Left colon (tissue), 2 donors: Measurements from ENCODE around the gene NT5C2. TPM values are rescaled to one million over a fixed set of nuclear protein-coding genes. Genes with fewer than 3 reads are reported as not detected.
"Not testable (repeated sequence)": the region's sequence is repeated elsewhere in the genome, so short reads cannot be mapped to it uniquely, and the experiment has no call there.

Experiments
- ATAC-seq: fragments of 200-7000 bp; cut with Tn5 transposase; one replicate; pipeline ENCODE4 v1.9.1; 2020; ENCODE audit warnings: mild to moderate bottlenecking, moderate library complexity
- DNase-seq, 2 donors: peaks; one replicate each; pipeline ENCODE4 v3.0.0-alpha.2; 2020
- intact Hi-C, 2 donors: fragments of 100-400 bp; cut with DNase I in 1 of 2; cut with micrococcal nuclease in 1 of 2; formaldehyde crosslinking; loops; one replicate each; pipeline versions ENCODE4 v1.11.2 to v1.14.0; 2022; cut with DNase I, micrococcal nuclease
- long read RNA-seq: library from polyadenylated mRNA; unstranded; transcript quantifications from one replicate; pipeline ENCODE4 v2.0.0, GENCODE V29; 2021
- total RNA-seq, 2 donors: library from RNA; stranded (reverse); fragmentation: NEBNext Ultra II Directional; extraction: Animal tissue kit (Norgen Biotek cat#: 25700); gene quantifications; one replicate each; pipeline ENCODE4 v1.2.1, GENCODE V29; 2021
- donor health status: DM: no; HTN: no; CAD: no.
- donor health status: DM: yes; HTN: yes; CAD: no.

NT5C2 gene
- 10 to 100 TPM; 87.2 to 99.3 TPM for total RNA-seq
- long read RNA-seq, transcript NT5C2-201 (18 exons, 3,435 nt) = major isoform, 5 of 47 reads
- long read RNA-seq, partial matches to known transcripts = 9 of 47 reads
- long read RNA-seq, other reads (novel, unspliced or antisense) = 33 of 47 reads

DNA sequence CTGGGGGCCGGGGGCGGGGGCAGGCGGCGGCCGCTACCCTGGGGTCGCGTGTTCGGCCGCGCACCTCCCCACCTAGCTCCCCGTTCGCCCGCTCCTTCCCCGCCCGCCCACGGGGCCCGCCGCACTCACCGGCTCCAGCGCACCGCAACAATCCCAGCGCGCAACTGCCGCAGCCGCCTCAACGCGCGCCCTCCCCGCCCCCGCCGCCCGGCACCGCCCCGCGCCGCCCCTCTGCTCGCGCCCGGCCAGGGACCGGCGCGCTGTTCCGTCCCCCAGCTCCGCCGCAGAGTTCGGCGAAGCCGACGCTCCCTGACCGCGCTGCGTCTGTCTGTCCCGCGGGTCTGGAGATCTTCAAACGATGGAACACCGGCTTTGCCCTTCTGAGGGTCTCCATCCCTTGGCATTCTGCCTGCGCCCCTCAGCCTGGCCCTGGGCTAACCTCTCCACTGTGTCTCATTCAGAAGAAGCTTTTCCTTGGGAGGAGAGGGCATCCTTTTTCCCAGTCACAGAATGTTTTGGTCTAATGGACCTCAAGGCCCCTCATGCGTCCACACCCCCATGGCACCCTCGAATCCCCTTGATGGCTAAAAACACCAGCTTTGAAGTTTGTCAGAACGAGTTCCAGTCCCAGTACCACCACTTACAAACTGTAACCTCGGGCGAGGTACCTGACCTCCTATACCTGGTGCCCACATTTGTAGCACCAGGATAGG lies at the start of gene NT5C2:
TSS of gene NT5C2 (minus strand) at position 166 of the 713 bp plus-strand sequence. CDS start 18,314 bp downstream, outside the sequence.
- intact Hi-C loops = no loop called here
- ATAC-seq (peak; percentile 89), DNase-seq (peak; percentile 74 to 86)

- intact Hi-C loops = loop anchor here (10.0 kb wide), 1 partner anchor 407 kb away; the partner anchor contains the start of gene CYP17A1 (in 2 of the 2)
- DNase-seq = peak; percentile 87
- peak; percentile 78 for ATAC-seq
These were observed 48.4 kb upstream of the NT5C2 start for GRCh38 chr10:103241262-103242011.

- DNase-seq = peak; percentile 72 to 86
- intact Hi-C loops = no loop called here
- peak; percentile 56 for ATAC-seq
These were observed 45.6 kb upstream of the NT5C2 start for GRCh38 chr10:103238506-103239252.

DNA sequence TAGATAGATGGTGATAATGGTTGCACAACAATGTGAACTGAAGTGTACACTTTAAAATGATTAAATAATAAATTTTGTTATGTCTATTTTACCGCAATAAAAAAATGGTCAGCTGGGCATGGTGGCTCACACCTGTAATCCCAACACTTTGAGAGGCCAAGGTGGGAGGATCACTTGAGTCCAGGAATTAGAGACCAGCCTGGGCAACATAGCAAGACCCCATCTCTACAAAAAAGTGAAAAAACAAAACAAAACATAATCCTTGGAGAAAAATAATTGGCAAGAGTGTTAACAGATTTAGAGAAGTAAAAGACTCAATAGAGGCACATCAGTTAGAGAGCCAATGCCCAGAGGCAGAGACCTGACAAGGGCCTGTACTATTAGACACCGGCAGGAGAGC lies 42.7 kb upstream of the NT5C2 start:
- intact Hi-C loops = no loop called here
- DNase-seq = no peak
- no peak for ATAC-seq

- no peak for ATAC-seq
- intact Hi-C loops = no loop called here
- no peak for DNase-seq
These were observed 39.9 kb upstream of the NT5C2 start for GRCh38 chr10:103232772-103233488.

DNA sequence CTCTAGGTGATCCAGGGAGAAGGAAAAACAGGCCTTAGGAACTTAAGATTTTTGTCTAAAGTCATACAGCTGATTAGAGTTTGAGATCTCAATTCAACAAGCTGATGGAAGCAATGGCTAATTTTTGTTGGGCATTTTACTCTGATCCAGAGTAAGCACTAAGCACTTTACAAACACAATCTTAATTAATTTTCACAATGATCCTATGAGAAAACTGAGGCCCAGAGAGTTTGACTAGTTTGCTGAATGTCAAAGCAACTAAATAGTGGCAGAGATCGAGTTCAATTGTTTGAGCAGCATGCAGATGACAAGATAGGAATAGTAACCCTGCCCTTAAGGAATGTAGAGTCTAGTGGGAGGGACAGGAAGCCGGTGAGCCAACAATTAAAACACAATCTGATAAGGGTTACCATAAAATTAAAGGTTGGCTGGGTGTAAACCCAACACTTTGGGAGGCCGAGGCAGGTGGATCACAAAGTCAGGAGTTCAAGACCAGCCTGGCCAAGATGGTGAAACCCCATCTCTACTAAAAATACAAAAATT lies 39.1 kb upstream of the NT5C2 start:
- ATAC-seq (peak; percentile 74), DNase-seq (no peak)
- intact Hi-C loops = no loop called here

DNA sequence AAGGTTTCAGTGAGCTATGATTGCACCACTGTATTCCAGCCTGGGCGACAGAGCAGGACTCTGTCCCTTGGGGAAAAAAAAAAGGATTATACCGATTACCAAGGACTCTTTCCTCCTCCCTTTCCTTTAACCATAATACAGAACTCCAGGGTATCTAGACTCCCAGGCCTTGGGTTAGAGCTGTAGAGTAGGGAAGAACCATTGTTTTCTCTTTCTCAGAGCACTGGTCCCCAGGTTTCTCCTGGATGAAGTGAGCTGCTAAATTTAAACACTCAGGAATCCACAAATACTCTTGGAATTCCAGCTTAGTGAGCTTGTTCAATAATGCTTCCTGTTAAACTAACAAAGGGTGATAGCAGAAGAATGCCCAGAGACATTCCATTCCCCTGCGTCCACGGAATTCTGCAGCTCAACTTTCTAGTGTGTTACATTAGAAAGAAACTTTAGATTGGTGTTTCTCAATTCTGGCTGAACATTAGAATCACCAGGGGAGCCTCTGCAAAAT lies 38.0 kb upstream of the NT5C2 start:
- intact Hi-C loops = no loop called here
- ATAC-seq (peak; percentile 34), DNase-seq (no peak)

- ATAC-seq (peak; percentile 71), DNase-seq (no peak)
- intact Hi-C loops = no loop called here
These were observed 34.3 kb upstream of the NT5C2 start for GRCh38 chr10:103227416-103227815.

- intact Hi-C loops = no loop called here
- DNase-seq = no peak
- ATAC-seq = peak; percentile 65
These were observed 32.9 kb upstream of the NT5C2 start for GRCh38 chr10:103225939-103226338.

DNA sequence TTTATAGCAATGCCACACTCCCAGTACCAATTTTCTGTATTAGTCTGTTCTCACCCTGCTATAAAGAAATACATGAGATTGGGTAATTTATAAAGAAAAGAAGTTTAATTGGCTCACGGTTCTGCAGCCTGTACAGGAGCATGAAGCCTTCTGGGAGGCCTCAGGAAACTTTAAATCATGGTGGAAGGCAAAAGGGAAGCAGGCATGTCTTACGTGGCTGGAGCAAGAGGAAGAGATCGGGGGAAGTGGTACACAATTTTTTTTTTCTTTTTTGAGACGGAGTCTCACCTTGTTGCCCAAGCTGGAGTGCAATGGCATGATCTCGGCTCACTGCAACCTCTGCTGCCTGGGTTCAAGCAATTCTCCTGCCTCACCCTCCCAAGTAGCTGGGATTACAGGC lies 31.6 kb upstream of the NT5C2 start:
- DNase-seq, ATAC-seq, intact Hi-C loops: not testable (repeated sequence)

DNA sequence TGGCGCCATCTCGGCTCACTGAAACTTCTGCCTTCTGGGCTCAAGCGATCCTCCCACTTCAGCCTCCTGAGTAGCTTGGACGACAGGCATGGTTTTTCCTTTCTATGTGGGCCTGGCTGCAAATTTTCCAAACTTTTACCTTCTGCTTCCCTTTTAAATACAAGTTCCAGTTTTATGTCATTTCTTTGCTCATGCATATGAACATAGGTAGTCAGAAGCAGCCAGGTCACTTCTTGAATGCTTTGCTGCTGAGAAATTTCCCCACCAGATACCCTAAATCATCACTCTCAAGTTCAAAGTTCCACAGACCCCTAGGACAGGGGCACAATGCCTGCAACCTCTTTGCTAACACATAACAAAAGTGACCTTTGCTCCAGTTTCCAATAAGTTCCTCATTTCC lies 31.1 kb upstream of the NT5C2 start:
- ATAC-seq = no peak
- intact Hi-C loops = no loop called here
- no peak for DNase-seq

DNA sequence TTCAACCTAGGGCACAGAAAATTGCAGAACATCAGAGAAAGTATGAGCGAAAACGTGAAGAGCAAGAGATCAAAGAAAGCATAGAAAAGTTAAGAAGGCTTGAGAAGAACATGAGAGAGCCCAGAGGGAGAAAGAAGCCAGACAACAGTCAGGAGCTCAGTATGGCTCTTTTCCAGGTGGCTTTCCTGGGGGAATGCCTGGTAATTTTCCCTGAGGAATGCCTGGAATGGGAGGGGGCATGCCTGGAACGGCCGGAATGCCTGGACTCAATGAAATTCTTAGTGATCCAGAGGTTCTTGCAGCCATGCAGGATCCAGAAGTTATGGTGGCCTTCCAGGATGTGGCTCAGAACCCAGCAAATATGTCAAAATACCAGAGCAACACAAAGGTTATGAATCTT lies 23.3 kb upstream of the NT5C2 start:
- intact Hi-C loops, DNase-seq, ATAC-seq: not testable (repeated sequence)

GRCh38 chr10:103215601-103216000 lies 22.5 kb upstream of the NT5C2 start:
- DNase-seq (no peak), ATAC-seq (no peak)
- intact Hi-C loops = no loop called here

- DNase-seq, intact Hi-C loops, ATAC-seq: not testable (repeated sequence)
These were observed 17.2 kb upstream of the NT5C2 start for GRCh38 chr10:103210262-103210661.

DNA sequence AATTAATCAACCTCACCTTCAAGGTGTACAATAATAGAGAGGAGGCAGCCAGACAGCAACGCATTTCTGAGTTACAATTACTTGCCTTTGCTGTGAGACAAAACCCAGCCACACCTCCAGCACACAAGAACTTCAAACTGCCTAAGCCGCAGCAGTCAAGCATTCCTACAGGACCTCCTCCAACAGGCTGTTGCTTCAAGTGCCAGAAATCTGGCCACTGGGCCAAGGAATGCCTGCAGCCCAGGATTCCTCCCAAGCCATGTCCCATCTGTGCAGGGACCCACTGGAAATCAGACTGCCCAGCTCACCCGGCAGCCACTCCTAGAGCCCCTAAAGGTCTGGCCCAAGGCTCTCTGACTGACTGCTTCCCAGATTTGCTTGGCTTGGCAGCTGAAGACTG lies 14.6 kb upstream of the NT5C2 start:
- DNase-seq, intact Hi-C loops, ATAC-seq: not testable (repeated sequence)

DNA sequence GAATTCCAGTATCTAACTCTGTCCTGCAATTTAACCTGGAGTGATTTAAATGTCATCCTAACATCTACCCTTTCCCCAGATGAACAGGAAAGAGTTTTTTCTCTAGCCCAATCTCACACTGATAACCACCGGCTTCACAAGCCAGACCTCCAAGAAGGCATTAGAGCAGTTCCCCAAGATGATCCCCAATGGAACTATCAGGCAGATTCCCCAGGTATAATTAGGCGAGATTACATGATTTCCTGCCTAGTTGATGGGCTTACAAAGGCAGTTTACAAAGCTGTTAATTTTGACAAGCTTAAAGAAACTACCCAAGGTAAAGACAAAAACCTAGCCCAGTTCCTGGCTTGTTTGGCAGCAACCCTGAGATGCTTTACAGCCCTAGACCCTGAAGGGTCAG lies 14.1 kb upstream of the NT5C2 start:
- ATAC-seq (no peak), DNase-seq (no peak)
- intact Hi-C loops = no loop called here

DNA sequence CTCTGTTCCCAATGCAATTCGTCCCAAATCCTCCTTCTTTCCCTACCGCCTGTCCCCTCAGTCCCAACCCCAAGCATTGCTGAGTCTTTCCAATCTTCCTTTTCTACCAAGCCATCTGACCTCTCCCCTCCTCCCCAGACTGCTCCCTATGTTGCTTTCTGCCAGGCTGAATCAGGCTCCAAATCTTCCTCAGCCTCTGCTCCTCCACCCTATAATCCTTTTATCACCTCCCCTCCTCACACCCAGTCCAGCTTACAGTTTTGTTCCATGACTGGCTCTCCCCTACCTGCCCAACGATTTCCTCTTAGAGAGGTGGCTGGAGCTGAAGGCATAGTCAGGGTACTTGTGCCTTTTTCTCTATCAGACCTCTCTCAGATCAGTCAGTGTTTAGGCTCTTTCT lies 13.6 kb upstream of the NT5C2 start:
- intact Hi-C loops, ATAC-seq, DNase-seq: not testable (repeated sequence)

DNA sequence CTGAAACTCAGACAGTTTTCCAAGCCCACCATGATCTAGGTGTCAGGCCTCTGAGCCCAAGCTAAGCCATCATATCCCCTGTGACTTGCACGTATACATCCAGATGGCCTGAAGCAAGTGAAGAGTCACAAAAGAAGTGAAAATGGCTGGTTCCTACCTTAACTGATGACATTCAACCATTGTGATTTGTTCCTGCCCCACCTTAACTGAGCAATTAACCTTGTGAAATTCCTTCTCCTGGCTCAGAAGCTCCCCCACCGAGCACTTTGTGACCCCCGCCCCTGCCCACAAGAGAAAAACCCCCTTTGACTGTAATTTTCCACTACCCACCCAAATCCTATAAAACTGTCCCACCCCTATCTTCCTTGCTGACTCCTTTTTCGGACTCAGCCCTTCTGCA lies 12.3 kb upstream of the NT5C2 start:
- intact Hi-C loops, ATAC-seq, DNase-seq: not testable (repeated sequence)
